Measurements from ENCODE around the gene TECTA.

TECTA gene

GRCh38 chr11:121179306-121179705 is 78.3 kb downstream of the TECTA start:
- ATAC-seq = no peak
- no peak for DNase-seq

GRCh38 chr11:121180183-121180582 is 79.1 kb downstream of the TECTA start:
- ATAC-seq (no peak), DNase-seq (no peak)

GRCh38 chr11:121188776-121189175 is 87.7 kb downstream of the TECTA start:
- DNase-seq = no peak
- ATAC-seq = no peak

GRCh38 chr11:121191818-121192217 is 90.8 kb downstream of the TECTA start:
- ATAC-seq = no peak
- DNase-seq = no peak

- ATAC-seq = peak; percentile 84
- DNase-seq = peak; percentile 63
Observed at GRCh38 chr11:121194731-121195596, 93.9 kb downstream of the TECTA start.

- ATAC-seq = no peak
Observed at GRCh38 chr11:121198491-121198890, 97.4 kb downstream of the TECTA start.

GRCh38 chr11:121199516-121199915 is 98.5 kb downstream of the TECTA start:
- no peak for DNase-seq
- no peak for ATAC-seq

More at GRCh38 chr11:121198491-121198890, 97.4 kb downstream of the TECTA start:
- DNase-seq = no peak

- no peak for ATAC-seq
- no peak for DNase-seq
Observed at GRCh38 chr11:121206810-121207209, 105.8 kb downstream of the TECTA start.

GRCh38 chr11:121207485-121208115 is 106.6 kb downstream of the TECTA start:
- DNase-seq = no peak
- ATAC-seq = no peak

- no peak for DNase-seq
- ATAC-seq = no peak
Observed at GRCh38 chr11:121210445-121211080, 109.5 kb downstream of the TECTA start.

- DNase-seq (no peak), ATAC-seq (no peak)
Observed at GRCh38 chr11:121211626-121212025, 110.6 kb downstream of the TECTA start.

- ATAC-seq (no peak), DNase-seq (no peak)
Observed at GRCh38 chr11:121212536-121213361, 111.7 kb downstream of the TECTA start.

- ATAC-seq = no peak
- DNase-seq = no peak
Observed at GRCh38 chr11:121213362-121213893, 112.4 kb downstream of the TECTA start.

- ATAC-seq = no peak
- no peak for DNase-seq
Observed at GRCh38 chr11:121214861-121215260, 113.8 kb downstream of the TECTA start.

GRCh38 chr11:121221496-121222200 is 120.6 kb downstream of the TECTA start:
- ATAC-seq = no peak
- DNase-seq = no peak

GRCh38 chr11:121223161-121223560 is 122.1 kb downstream of the TECTA start:
- ATAC-seq (no peak), DNase-seq (no peak)

GRCh38 chr11:121225382-121225781 is 124.3 kb downstream of the TECTA start:
- DNase-seq (no peak), ATAC-seq (no peak)

- DNase-seq (no peak), ATAC-seq (no peak)
Observed at GRCh38 chr11:121226415-121227263, 125.6 kb downstream of the TECTA start.

GRCh38 chr11:121228851-121229250 is 127.8 kb downstream of the TECTA start:
- DNase-seq (no peak), ATAC-seq (no peak)

- no peak for DNase-seq
- ATAC-seq = no peak
Observed at GRCh38 chr11:121229495-121230215, 128.6 kb downstream of the TECTA start.

Measured in stimulated activated naive CD8-positive, alpha-beta T cell treated with anti-CD3 and anti-CD28 coated beads, Interleukin-15, Interleukin-2, amounts not matched to agents 100 U/mL and 50 U/mL, for 24 hours (primary cell).